HepG2 (cell line): Measurements from ENCODE around the gene TUT4. TPM values are rescaled to one million over a fixed set of nuclear protein-coding genes. Genes with fewer than 3 reads are reported as not detected.

Experiments
- DBP ChIP-seq: sonication (generic); formaldehyde crosslinking; IDR thresholded peaks from 2 replicates; pipeline ENCODE4 v1.4.0; 2020; ENCODE audit warnings: missing genetic modification reagents; ENCODE audit errors: not compliant biosample characterization
- FIP1L1 ChIP-seq: fragments of 200-400 bp; formaldehyde crosslinking; IDR thresholded peaks from 2 replicates; pipeline ENCODE4 v1.6.1; 2018; ENCODE audit warnings: low read depth, mild to moderate bottlenecking, low read length, moderate library complexity, borderline replicate concordance; ENCODE audit not compliant: insufficient read depth
- FOXO1 ChIP-seq: sonication (generic); formaldehyde crosslinking; IDR thresholded peaks from 2 replicates; pipeline ENCODE4 v1.4.0; 2020; ENCODE audit warnings: missing genetic modification reagents
- FOXP4 ChIP-seq: sonication (generic); formaldehyde crosslinking; IDR thresholded peaks from 2 replicates; pipeline ENCODE4 v1.4.0; 2020; ENCODE audit warnings: missing genetic modification reagents
- GATAD2A ChIP-seq: IDR thresholded peaks from 2 replicates; pipeline ENCODE4 v1.6.1; 2016
- GZF1 ChIP-seq: sonication (generic); formaldehyde crosslinking; IDR thresholded peaks from 2 replicates; pipeline ENCODE4 v1.5.1; 2020; ENCODE audit warnings: mild to moderate bottlenecking, missing genetic modification reagents
- HES4 ChIP-seq: sonication (generic); formaldehyde crosslinking; IDR thresholded peaks from 2 replicates; pipeline ENCODE4 v1.9.0; 2021; ENCODE audit warnings: mild to moderate bottlenecking, missing genetic modification reagents, borderline replicate concordance
- HNF4G ChIP-seq, 2 experiments: sonication (generic) in 1 of 2; formaldehyde crosslinking in 1 of 2; IDR thresholded peaks; 2 replicates each; pipeline versions ENCODE4 v1.4.0 to v1.6.1; 2011 to 2020; ENCODE audit warnings: borderline replicate concordance in 2 of 2, low read depth in 2 of 2, mild to moderate bottlenecking in 2 of 2, low read length in 1 of 2, missing genetic modification reagents in 1 of 2, moderate library complexity in 1 of 2
- KAT7 ChIP-seq: IDR thresholded peaks from 2 replicates; pipeline ENCODE4 v1.6.1; 2018; ENCODE audit warnings: borderline replicate concordance, missing compliant biosample characterization
- MXD1 ChIP-seq: sonication (generic); formaldehyde crosslinking; IDR thresholded peaks from 2 replicates; pipeline ENCODE4 v1.4.0; 2020; ENCODE audit warnings: mild to moderate bottlenecking, missing genetic modification reagents
- NCOA1 ChIP-seq: sonication (generic); formaldehyde crosslinking; IDR thresholded peaks from 2 replicates; pipeline ENCODE4 v1.9.0; 2021; ENCODE audit warnings: missing genetic modification reagents
- NCOA2 ChIP-seq: sonication (generic); formaldehyde crosslinking; IDR thresholded peaks from 2 replicates; pipeline ENCODE4 v1.8.0; 2022; ENCODE audit warnings: inconsistent platforms
- NR2C2 ChIP-seq: sonication (generic); formaldehyde crosslinking; IDR thresholded peaks from 2 replicates; pipeline ENCODE4 v1.4.0; 2020; ENCODE audit warnings: missing genetic modification reagents, mild to moderate bottlenecking, moderate library complexity, borderline replicate concordance
- RBM39 ChIP-seq: fragments of 200-400 bp; formaldehyde crosslinking; IDR thresholded peaks from one replicate; pipeline ENCODE4 v1.6.1; 2018; ENCODE audit warnings: antibody characterized with exemption, mild to moderate bottlenecking, low read depth, low read length; ENCODE audit not compliant: poor library complexity, severe bottlenecking
- SMC3 ChIP-seq: IDR thresholded peaks from 2 replicates; pipeline ENCODE4 v1.6.1; 2011; ENCODE audit warnings: low read length, improper control_type of control experiment
- SP2 ChIP-seq: sonication (generic); formaldehyde crosslinking; IDR thresholded peaks from 2 replicates; pipeline ENCODE4 v1.5.1; 2020; ENCODE audit warnings: mild to moderate bottlenecking, missing genetic modification reagents
- TEAD3 ChIP-seq: optimal IDR thresholded peaks from 2 replicates; pipeline ENCODE3; 2016; ENCODE audit warnings: borderline replicate concordance
- ZNF225 ChIP-seq: sonication (generic); formaldehyde crosslinking; IDR thresholded peaks from 2 replicates; pipeline ENCODE4 v1.4.0; 2020; ENCODE audit warnings: mild to moderate bottlenecking, missing genetic modification reagents
- ZNF251 ChIP-seq: sonication (generic); formaldehyde crosslinking; IDR thresholded peaks from 2 replicates; pipeline ENCODE4 v1.9.0; 2021; ENCODE audit warnings: mild to moderate bottlenecking, missing genetic modification reagents
- ZNF326 ChIP-seq: sonication (generic); formaldehyde crosslinking; IDR thresholded peaks from 2 replicates; pipeline ENCODE4 v1.4.0; 2020; ENCODE audit warnings: missing genetic modification reagents, borderline replicate concordance
- ZNF333 ChIP-seq: sonication (generic); formaldehyde crosslinking; IDR thresholded peaks from 2 replicates; pipeline ENCODE4 v1.4.0; 2020; ENCODE audit warnings: mild to moderate bottlenecking, missing genetic modification reagents, borderline replicate concordance
- ZNF543 ChIP-seq: sonication (generic); formaldehyde crosslinking; IDR thresholded peaks from 2 replicates; pipeline ENCODE4 v1.4.0; 2020; ENCODE audit warnings: mild to moderate bottlenecking, missing genetic modification reagents
- ZNF607 ChIP-seq: sonication (generic); formaldehyde crosslinking; IDR thresholded peaks from 2 replicates; pipeline ENCODE4 v1.5.1; 2020; ENCODE audit warnings: missing genetic modification reagents, mild to moderate bottlenecking, borderline replicate concordance
- ZNF614 ChIP-seq: IDR thresholded peaks from 2 replicates; pipeline ENCODE4 v1.6.1; 2018; ENCODE audit warnings: missing biosample characterization, missing genetic modification reagents, inconsistent platforms, borderline replicate concordance
- ZNF629 ChIP-seq: sonication (generic); formaldehyde crosslinking; conservative IDR thresholded peaks from 2 replicates; pipeline ENCODE4 v1.5.0; 2020; ENCODE audit warnings: missing genetic modification reagents
- ZNF770 ChIP-seq: sonication (generic); formaldehyde crosslinking; IDR thresholded peaks from 2 replicates; pipeline ENCODE4 v1.5.0; 2020; ENCODE audit warnings: mild to moderate bottlenecking, missing genetic modification reagents
- ZNF773 ChIP-seq: sonication (generic); formaldehyde crosslinking; IDR thresholded peaks from 2 replicates; pipeline ENCODE4 v1.4.0; 2020; ENCODE audit warnings: missing genetic modification reagents, borderline replicate concordance
- polyA plus RNA-seq, 8 experiments: library from polyadenylated mRNA; depleted of rRNA in 3 of 8; stranded (reverse) in 7 of 8; unstranded in 1 of 8; fragments of >200 nt; fragmentation: Illumina TruSeq in 4 of 8; extraction: Trizol in 4 of 8; gene quantifications; 2 replicates each; pipeline versions ENCODE4 v1.2.1 to v1.2.3, GENCODE V29; 2011 to 2016; ENCODE audit warnings: low read depth in 4 of 8, missing spikeins in 1 of 8, mixed read lengths in 1 of 8; ENCODE audit not compliant: insufficient read depth in 1 of 8
- total RNA-seq, 5 experiments: library from RNA; depleted of rRNA; stranded (reverse); fragments of >200 nt; fragmentation: Illumina TruSeq; extraction: Trizol; gene quantifications; 2 replicates each; pipeline ENCODE4 v1.2.3, GENCODE V29; 2016; ENCODE audit warnings: low read depth in 1 of 5

Gene TUT4
- total and polyA plus RNA-seq, 2 of the 13 experiments (the other 11 are each of a cell fraction or from before 2014, with no cell fraction given), result 44.7 to 53.5 TPM

GRCh38 chr1:52550447-52550846 is 2.4 kb downstream of the TUT4 start (continued):
- TF ChIP-seq FOXO1 (CRISPR knock-in tag) (no peak), ZNF543 (CRISPR knock-in tag) (no peak), DBP (no peak), RBM39 (no peak), MXD1 (CRISPR knock-in tag) (no peak), SP2 (CRISPR knock-in tag) (no peak), ZNF770 (CRISPR knock-in tag) (no peak), GATAD2A (CRISPR knock-in tag) (peak; percentile 59), NR2C2 (CRISPR knock-in tag) (peak; percentile 20; the same call in 1 of the 2 replicates), TEAD3 (CRISPR knock-in tag) (no peak), ZNF326 (CRISPR knock-in tag) (no peak), KAT7 (CRISPR knock-in tag) (0 out of 2 replicates have a peak, but pooled peaks have one; percentile 60), ZNF607 (no peak), ZNF225 (CRISPR knock-in tag) (no peak), ZNF773 (no peak), FOXP4 (peak; percentile 52), GZF1 (CRISPR knock-in tag) (no peak), HNF4G (IDR thresholded peaks at IDR 0.05; ENCODE audit: borderline replicate concordance, low read depth, low read length) (peak; percentile 53; the same call in 1 of the 2 replicates), HNF4G (CRISPR knock-in tag; IDR thresholded peaks at IDR 0.05; ENCODE audit: borderline replicate concordance, low read depth) (no peak), ZNF251 (CRISPR knock-in tag) (no peak), SMC3 (no peak), FIP1L1 (no peak), ZNF333 (no peak), ZNF614 (CRISPR knock-in tag) (0 out of 2 replicates have a peak, but pooled peaks have one; percentile 25), NCOA2 (no peak; the same call in 1 of the 2 replicates), NCOA1 (CRISPR knock-in tag) (no peak), ZNF629 (CRISPR knock-in tag) (peak; percentile 79), HES4 (CRISPR knock-in tag) (no peak)
